ENCODE results near the gene TEDC2. TPM values are rescaled to one million over a fixed set of nuclear protein-coding genes. Genes with fewer than 3 reads are reported as not detected.

TEDC2 gene
- polyA plus RNA-seq, 1 of the 3 experiments (the other 2 are of a cell fraction) = 15.6 TPM

GRCh38 chr16:2429771-2430663 lies 29.9 kb upstream of the TEDC2 start:
- TF ChIP-seq ZBTB33 (IDR thresholded peaks at IDR 0.05; ENCODE audit: borderline replicate concordance, low read depth) (no peak), TEAD4 (IDR thresholded peaks at IDR 0.05; ENCODE audit: borderline replicate concordance, insufficient read depth) (no peak), CHD2 (IDR thresholded peaks at IDR 0.05; ENCODE audit: low read length, partially characterized antibody) (no peak), GATA2 (CRISPR knock-in tag; IDR thresholded peaks at IDR 0.05) (no peak), ELF1 (IDR thresholded peaks at IDR 0.05) (no peak), FOXJ3 (CRISPR knock-in tag; IDR thresholded peaks at IDR 0.05) (no peak), FOXM1 (IDR thresholded peaks at IDR 0.05; ENCODE audit: low read depth) (no peak), CTCF (IDR thresholded peaks at IDR 0.05) (no peak; the same call in 1 of the 2 replicates), RXRA (IDR thresholded peaks at IDR 0.05; ENCODE audit: borderline replicate concordance, low read depth) (no peak), NRF1 (IDR thresholded peaks at IDR 0.05; ENCODE audit: low read depth, low read length) (no peak), TAF1 (IDR thresholded peaks at IDR 0.05; ENCODE audit: borderline replicate concordance, low read depth, low read length) (no peak), EP300 (IDR thresholded peaks at IDR 0.05; ENCODE audit: borderline replicate concordance in 1 of 2, low read depth in 1 of 2, low read length in 1 of 2) (no peak), SMC3 (IDR thresholded peaks at IDR 0.05; ENCODE audit: low read depth, low read length) (peak; percentile 41), NFIC (IDR thresholded peaks at IDR 0.05; ENCODE audit: borderline replicate concordance) (no peak), REST (IDR thresholded peaks at IDR 0.05; ENCODE audit: low read depth, low read length) (no peak), RAD21 (IDR thresholded peaks at IDR 0.05; ENCODE audit: low read length) (peak; percentile 61), USF1 (IDR thresholded peaks at IDR 0.05; ENCODE audit: borderline replicate concordance, low read depth) (no peak), USF2 (IDR thresholded peaks at IDR 0.05; ENCODE audit: borderline replicate concordance, low read depth, low read length) (no peak), POLR2AphosphoS5 (IDR thresholded peaks at IDR 0.05; ENCODE audit: low read depth, low read length) (no peak), FOSL2 (IDR thresholded peaks at IDR 0.05; ENCODE audit: borderline replicate concordance, low read depth) (no peak), MXI1 (IDR thresholded peaks at IDR 0.05; ENCODE audit: low read depth, low read length) (peak; percentile 54; the same call in 1 of the 2 replicates), RFX5 (IDR thresholded peaks at IDR 0.05; ENCODE audit: low read length) (no peak)
- H3K9ac ChIP-seq = peak overlapping the region; percentile 88
- peaks cover 10 to 31% of the 10 kb centered on the region in 2 experiments for H3K4me1 ChIP-seq (ENCODE audit: control insufficient read depth in 1 of 2, insufficient read depth in 2 of 2, low read depth in 1 of 2, low read length in 1 of 2)
- H3K9me2 ChIP-seq = no peaks in the 10 kb centered on the region
- no peaks in the 10 kb centered on the region for H3K9me3 ChIP-seq
- H3K4me3 ChIP-seq (ENCODE audit: low read depth in 2 of 2, low read length in 1 of 2) = peak overlapping the region; percentile 89 to 94
- peaks cover 12% of the 10 kb centered on the region; the same call in 1 of the 2 replicates for H4K20me1 ChIP-seq (ENCODE audit: insufficient read depth)
- WGBS (ENCODE audit: low lambda C conversion rate) = 8% methylated on average over 22 of the region's 46 CpGs
- H3K4me2 ChIP-seq = peak overlapping the region; percentile 90
- H2AFZ ChIP-seq (ENCODE audit: low read depth) = peak overlapping the region; percentile 71
- peak overlapping the region; percentile 13 to 78; a peak in 3 of 4 replicates for H3K27ac ChIP-seq (ENCODE audit: low read depth in 2 of 2, low read length in 1 of 2)
- ChIA-PET CTCF (interaction anchor here (0.7 to 3.2 kb wide), 28 partner anchors 11 to 235 kb away, joined by 3 to 45 read pairs (median 4); partner anchors contain the start of genes ABCA3, ATP6V0C, CEMP1 and PGP), POLR2A (interaction anchor here (1.1 to 1.9 kb wide), 2 partner anchors 45 to 71 kb away, joined by 4 to 7 read pairs; partner anchors contain the start of gene TBC1D24)
- H3K36me3 ChIP-seq (replicated peaks in 1 of 2; ENCODE audit: control insufficient read depth in 1 of 2, insufficient read depth in 2 of 2, low read length in 1 of 2) = peaks cover 11 to 17% of the 10 kb centered on the region in 2 experiments
- H3F3A ChIP-seq (replicated peaks; ENCODE audit: insufficient read depth) = no peaks in the 10 kb centered on the region
- no peaks in the 10 kb centered on the region for H3K27me3 ChIP-seq (ENCODE audit: insufficient read depth)
- peaks cover 50% of the 10 kb centered on the region for H3K79me2 ChIP-seq (ENCODE audit: insufficient read depth)
- peak; percentile 51 for DNase-seq
